Stimulated activated CD4-positive, alpha-beta T cell treated with anti-CD3 and anti-CD28 coated beads, Interleukin-2, amount 100 ng/mL, for 24 hours (primary cell): ENCODE data around the gene NSUN6.
A peak's percentile ranks its signal among the peaks of the same experiment; 100 is the strongest.
"Not testable (repeated sequence)": the region's sequence is repeated elsewhere in the genome, so short reads cannot be mapped to it uniquely, and the experiment has no call there.

Experiments
- DNase-seq, 2 donors: peaks; one replicate each; pipeline ENCODE4 v3.0.0-alpha.2; 2020

Gene NSUN6

DNA sequence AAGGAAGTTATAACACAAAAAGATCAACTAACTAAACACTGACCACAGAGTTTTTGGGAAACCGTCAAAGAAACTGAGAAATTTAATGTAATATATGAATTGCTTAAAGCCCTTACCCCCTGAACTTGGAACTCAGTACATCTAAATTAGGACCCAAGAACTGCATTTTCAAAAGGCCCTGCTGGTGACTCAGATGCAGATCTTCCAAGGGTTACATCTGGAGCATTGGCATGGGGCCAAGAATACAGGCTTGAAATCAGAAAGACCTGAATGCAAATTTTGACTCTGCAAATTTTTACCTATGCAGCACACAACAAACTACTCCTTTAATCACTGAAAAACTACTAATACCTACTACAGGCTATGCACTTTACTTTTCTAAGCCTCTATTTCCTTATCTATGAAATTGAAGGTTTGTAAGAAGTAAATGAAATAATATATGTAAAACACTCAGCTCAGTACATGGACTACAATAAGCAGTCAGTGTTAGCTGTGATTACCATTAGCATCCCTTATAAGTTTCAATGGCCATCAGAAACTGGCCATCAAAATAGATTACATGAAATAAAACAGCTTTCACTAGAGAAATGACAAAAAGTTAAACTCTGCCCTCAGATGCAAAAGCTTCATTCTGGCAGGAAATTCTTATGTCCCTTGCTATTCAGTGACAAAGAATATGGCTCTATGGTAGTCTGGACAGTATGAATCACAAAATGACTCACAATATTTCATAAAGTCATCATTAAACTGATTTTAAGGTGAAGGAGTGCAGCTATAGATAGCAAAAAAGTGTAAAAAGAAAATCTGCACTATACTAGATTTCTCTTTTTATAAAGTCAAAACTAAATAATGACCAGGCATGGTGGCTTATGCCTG lies 43.6 kb downstream of the NSUN6 start:
- no peak for DNase-seq

DNA sequence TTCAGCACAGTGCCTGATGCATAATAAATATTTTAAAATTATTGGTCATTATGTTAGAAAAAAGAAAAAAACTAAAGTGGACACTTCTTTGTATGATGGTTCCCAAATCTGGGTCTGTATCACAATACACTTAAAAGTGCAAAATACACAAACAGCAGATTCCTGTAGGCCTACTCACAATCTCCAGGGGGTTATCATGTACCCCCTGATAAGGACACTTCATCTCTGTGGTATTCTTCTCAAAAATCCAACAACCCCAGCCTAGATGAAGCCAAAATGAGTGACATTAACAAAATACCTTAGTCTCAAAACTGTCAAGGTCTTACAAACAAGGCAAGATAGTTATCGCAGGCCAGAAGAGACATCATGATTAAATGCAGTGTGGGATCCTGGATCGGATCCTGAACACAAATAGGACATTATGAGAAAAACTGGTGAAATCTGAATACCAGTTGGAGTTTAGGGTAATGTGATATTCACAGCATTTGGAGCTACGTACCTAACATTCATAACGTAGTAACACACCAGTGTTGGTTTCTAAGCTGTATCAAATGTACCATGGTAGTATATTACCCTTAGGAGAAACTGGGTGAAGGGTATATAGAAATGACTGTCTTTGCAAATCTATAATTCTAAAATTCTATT lies 45.2 kb downstream of the NSUN6 start:
- DNase-seq, result no peak

DNA sequence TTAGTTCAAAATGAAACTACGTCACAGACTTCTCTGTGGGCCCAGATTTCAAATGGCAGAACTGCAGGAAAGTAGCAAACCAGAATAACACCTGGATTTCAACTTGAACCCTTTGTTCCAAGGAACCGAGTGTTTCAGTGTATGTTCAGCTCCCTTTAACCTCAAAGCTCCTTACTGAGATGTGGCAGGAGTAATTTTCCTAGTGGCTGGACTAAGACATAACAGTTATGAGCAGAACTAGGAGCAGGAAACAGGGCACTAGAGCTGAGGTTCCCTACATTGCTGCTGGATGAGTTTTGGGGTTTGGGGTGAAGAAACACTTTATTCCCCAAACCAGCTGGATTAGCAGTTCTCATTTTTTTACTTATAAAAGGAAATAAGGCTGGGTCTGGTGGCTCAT lies 50.1 kb downstream of the NSUN6 start:
- DNase-seq, result no peak

DNA sequence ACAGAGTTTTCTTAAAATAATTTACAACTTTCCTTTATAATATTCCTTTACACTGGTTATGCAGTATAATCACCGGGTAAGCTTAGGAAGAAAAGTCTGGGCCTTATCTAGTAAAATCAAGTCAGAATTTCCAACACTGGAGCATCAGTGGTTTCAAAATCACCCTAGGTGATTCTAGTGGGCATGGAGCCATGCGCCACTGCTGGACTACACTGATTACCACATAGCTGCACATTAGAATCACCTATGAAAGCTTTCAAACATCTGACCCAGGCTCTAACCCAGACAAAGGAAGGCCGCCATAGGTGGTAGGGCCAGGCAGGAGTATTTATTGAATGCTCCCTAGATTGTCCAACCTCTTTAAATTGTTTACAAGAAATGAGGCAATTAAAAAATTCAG lies 52.0 kb downstream of the NSUN6 start:
- no peak for DNase-seq

DNA sequence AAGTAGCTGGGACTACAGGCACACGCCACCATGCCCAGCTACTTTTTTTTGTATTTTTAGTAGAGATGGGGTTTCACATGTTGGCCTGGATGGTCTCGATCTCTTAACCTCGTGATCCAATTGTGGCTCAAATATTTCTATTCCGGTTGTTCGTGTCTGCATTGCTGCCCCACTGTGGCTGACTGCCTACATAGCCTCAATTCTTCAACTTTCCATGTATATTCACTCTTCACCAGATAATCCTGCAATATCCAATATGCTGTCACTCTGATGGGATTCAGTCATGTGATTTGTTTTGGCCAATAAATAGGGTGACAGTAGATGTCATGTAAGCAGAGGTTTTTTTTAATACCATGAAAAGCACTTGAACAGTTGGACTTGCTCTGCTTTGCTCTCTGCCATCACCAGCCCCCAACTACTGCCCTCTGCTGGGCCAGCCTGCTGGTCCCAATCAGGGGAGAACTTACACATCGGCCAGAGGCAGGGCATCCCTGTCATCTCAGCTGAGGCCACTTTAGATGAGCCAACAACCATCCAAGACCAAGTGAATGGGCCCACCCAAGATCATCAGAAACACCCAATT lies 56.7 kb downstream of the NSUN6 start:
- peak in 1 of 2 donors; percentile 11 for DNase-seq

DNA sequence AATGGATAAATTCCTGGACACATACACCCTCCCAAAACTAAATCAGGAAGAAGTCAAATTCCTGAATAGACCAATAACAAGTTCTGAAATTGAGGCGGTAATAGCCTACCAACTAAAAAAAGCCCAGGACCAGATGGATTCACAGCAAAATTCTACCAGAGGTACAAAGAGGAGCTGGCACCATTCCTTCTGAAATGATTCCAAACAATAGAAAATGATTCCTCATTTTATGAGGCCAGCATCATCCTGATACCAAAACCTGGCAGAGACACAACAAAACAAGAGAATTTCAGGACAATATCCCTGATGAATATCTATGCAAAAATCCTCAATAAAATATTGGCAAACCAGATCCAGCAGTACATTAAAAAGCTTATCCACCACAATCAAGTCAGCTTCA lies 60.2 kb downstream of the NSUN6 start:
- DNase-seq, result not testable (repeated sequence)

DNA sequence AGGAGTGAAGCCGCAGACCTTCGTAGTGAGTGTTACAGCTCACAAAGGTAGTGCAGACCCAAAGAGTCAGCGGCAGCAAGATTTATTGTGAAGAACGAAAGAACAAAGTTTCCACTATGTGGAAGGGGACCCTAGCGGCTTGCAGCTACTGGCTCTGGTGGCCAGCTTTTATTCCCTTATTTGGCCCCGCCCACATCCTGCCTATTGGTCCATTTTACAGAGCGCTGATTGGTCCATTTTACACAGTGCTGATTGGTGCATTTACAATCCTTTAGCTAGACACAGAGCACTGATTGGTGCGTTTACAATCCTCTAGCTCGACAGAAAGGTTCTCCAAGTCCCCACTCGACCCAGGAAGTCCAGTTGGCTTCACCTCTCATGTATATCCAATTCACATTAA lies 64.8 kb downstream of the NSUN6 start:
- not testable (repeated sequence) for DNase-seq

DNA sequence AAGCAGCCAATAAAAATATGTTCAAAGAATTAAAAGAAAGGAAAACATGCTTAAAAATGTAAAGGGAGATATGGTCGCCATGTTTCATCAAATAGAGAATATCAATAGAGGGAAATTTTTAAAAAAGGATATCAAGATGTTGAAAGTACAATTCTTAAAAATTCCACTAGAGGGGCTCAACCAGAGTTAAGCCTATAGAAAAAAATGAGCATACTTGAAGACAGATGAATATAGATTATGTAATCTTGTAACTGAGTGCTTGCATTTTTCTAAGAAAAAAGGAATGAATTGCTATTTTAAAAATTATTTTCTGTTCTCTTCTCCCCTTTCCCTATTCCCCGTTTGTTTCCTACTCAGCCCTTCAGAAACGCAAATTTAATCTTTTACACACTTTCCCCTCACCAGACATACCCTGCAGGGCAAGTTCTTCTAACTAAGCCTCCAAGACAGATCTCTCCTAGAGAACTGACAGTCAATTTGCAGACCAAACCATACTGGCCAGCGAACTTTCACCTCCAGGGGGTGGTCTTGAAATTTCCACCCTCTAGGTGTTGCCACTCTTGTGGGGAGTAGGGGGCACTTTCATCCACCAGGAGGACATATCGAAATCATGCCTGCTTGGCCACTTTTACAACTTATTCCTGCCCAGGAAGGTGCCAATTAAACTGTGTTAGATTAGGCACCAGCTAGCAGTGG lies 67.7 kb downstream of the NSUN6 start:
- DNase-seq, result no peak

DNA sequence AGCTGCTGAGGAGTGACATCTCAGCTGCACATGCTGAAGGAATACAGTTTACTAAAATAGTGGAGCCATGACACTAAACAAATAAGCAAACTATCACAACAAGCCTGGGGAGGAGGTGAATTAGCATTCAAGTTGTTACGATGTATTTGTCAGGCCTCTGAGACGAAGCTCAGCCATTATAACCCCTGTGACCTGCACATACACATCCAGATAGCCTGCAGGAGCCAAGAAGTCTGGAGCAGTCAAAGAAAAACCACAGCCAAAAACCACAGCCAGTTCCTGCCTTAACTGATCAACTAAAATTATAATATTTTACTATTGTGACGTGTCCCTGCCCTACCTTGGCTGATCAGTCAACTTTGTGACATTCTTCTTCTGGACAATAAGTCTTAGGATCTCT lies 68.6 kb downstream of the NSUN6 start:
- no peak for DNase-seq

DNA sequence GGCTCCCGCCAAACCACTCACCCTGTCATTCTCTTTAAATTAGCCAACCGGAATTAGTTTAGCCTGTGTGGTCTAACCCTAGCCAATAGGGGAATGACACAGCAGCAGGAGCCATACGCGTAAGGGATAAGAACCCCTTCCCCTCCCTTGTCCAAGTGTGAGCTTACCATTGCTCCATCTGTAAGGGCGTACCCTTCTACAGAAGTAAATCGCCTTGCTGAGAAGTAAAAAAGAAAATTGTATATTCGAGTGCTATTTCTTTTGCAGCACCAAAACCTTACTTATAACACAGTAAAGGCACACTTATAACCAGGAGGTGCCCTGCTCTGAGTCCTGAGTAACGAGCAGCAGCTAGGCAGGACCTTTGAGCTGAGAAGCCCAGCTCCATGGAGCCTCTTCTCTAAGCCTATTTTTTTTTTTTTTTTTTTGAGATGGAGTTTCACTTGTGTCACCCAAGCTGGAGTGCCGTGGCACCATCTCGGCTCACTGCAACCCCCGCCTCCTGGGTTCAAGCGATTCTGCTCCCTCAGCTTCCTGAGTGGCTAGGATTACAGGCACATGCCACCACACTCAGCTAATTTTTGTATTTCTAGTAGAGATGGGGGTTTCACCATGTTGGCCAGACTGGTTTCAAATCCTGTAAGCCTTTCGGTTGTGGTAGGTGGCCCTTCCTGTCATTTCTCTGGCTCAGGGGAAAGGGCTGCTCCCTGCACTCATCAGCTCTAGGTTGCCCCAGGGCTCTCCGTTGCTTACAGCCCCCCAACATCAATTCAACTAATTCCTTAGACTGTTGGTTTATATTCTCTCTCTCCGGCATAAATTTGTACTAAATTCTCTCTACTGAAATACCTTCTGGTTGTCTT lies 73.3 kb downstream of the NSUN6 start:
- DNase-seq, result no peak

DNA sequence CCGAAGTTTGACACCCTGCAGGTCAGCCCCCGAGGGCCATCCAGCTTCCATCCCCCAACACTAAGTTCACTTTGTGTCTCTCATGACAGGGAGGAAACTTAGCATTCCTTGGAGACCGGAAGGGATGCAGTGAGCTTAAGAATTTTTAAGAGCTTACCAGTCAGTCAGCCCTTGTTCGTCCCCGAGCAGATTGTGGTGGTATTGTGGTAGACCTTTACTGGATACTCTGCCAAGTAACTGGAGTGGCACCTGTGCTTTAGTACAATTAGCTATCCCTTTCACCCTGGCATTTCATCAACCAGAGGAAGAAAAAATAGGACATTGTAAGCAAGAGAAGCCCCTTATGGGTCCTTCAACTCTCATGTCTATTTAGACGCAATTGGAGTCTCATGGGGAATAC lies 74.8 kb downstream of the NSUN6 start:
- no peak for DNase-seq

DNA sequence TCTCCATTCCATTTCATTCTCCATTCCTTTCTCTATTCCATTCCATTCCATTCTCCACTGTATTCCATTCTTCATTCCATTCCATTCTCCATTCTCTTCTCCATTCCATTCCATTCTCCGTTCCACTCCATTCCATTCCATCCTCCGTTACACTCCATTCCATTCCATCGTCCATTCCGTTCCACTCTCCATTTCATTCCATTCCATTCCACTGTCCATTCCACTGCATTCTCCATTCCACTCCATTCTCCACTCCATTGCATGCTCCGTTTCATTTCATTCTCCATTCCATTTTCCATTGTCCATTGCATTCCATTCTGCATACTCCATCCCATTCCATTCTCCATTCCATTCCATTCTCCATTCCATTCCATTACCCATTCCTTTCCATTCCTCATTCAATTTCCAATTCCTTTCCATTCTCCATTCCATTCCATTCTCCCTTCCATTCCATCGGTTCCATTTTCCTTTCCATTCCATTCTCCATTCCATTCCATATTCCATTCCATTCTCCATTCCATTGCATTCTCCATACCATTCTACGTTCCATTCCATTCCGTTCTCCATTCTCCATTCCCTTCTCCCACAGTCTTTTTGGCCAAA lies 78.3 kb downstream of the NSUN6 start:
- no peak for DNase-seq

DNA sequence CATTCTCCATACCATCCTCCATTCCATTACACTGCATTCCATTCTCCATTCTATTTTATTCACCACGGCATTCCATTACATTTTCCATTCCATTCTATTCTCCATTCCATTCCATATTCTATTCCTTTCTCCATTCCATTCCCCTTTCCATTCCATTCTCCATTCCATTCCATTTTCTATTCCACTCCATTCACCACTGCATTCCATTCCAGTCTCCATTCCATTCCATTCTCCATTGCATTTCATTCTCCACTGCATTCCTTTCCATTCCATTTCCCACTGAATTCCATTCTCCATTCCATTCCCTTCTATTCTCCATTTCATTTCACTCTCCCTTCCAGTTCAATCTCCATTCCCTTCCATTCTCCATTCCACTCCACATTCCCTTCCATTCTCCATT lies 79.6 kb downstream of the NSUN6 start:
- no peak for DNase-seq

DNA sequence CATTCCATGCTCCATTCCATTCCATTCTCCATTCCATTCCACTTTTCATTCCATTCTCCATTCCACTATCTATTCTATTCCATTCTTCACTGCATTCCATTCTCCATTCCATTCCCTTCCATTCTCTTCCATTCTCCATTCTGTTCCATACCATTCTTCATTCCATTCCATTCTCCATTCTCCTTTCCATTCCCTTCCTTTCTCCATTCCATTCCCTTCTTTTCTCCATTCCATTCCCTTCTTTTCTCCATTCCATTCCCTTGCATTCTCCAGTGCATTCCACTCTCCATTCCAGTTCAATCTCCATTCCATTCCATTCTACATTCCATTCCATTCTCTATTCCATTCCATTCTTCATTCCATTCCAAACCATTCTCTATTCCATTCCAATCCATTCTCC lies 80.3 kb downstream of the NSUN6 start:
- no peak for DNase-seq

DNA sequence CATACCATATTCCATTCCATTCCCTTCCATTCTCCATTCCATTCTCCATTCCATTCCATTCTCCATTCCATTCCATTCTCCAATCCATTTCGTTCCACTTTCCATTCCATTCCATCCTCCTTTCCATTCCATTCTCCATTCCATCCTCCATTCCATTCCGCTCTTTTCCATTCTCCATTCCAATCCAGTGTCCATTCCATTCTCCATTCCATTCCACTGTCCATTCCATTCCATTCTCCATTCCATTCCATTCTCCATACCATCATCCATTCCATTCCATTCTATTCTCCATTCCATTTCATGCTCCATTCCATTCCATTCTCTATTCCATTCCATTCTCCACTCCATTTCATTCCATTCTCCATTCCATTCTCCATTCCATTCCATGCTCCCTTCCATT lies 81.0 kb downstream of the NSUN6 start:
- not testable (repeated sequence) for DNase-seq

DNA sequence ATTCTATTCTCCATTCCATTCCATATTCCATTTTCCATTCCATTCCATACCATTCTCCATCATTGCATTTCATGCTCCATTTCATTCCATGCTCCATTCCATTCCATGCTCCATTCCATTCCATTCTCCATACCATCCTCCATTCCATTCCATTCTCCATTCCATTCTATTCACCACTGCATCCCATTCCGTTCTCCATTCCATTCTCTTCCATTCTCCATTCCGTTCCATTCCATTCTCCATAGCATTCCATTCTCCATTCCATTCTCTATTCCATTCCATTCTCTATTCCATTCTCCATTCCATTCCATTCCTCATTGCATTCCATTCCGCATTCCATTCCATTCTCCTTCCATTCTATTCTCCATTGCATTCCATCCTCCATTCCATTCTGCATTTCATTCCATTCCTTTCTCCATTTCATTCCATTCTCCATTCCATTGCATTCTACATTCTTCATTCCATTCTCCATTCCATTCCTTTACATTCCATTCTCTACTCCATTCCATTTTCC lies 84.0 kb downstream of the NSUN6 start:
- no peak for DNase-seq

DNA sequence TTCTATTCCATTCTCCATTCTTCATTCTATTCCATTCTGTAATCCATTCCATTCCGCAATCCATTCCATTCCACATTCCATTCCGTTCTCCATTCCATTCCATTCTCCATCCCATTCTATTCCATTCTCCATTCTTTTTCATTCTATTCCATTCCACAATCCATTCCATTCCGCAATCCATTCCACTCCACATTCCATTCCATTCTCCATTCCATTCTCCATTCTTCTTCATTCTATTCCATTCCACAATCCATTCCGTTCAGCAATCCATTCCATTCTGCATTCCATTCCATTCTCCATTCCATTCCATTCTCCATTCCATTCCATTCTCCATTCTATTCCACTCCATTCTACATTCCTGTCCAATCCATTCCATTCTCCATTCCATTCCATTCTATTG lies 85.2 kb downstream of the NSUN6 start:
- DNase-seq, result no peak

DNA sequence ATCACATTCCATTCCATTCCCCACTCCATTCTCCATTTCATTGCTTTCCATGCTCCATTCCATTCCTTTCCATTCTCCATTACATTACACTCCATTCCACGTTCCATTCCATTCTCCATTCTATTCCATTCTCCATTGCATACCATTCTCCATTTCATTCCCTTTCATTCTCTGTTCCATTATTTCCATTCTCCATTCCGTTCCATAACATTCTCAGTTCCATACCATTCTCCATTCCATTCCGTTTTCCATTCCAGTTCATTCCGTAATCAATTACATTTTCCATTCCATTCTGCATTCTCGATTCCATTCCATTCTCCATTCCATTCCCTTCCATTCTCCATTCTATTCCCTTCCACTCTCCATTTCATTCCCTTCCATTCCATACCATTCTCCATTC lies 86.4 kb downstream of the NSUN6 start:
- DNase-seq, result no peak

DNA sequence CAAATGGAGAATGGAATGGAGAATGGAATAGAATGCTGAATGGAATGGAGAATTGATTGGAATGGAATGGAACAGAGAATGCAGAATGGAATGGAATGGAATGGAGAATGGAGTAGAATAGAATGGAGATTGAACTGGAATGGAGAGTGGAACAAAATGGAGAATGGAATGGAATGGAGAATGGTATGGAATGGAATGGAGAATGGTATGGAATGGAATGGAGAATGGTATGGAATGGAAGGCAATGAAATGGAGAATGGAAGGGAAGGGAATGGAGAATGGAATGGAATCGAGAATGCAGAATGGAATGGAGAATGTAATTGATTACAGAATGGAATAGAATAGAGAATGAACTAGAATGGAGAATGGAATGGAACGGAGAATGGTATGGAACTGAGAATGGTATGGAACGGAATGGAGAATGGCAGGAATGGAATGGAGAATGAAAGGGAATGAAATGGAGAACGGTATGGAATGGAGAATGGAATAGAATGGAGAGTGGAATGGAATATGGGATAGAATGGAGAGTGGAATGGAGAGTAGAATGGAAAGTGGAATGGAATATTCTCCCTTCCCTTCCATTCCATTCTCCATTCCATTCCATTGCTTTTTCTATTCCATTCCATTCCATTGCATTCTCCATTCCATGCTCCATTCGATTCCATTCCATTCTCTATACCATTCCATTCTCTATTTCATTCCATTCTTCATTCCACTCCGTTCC lies 88.2 kb downstream of the NSUN6 start:
- no peak for DNase-seq

DNA sequence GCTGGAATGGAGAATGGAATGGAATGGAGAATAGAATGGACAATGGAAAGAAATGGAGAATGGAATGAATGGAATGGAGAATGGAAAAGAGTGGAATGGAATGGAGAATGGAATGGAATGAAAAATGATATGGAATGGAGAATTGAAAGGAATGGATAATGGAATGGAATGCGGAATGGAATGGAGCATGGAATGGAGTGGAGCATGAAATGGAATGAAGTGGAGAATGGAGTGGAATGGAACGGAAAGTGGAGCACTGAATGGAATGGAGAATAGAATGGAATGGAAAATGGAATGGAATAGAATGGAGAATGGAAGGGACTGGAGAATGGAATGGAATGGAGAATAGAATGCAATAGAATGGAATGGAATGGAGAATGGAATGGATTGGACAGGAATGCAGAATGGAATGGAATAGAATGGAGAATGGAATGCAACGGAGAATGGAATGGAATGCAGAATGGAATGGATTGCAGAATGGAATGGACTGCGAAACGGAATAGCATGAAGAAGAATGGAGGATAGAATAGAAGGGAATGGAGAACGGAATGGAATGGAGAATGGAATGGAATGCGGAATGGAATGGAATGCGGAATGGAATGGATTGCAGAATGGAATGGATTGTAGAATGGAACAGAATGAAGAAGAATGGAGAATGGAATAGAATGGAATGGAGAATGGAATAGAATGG lies 89.4 kb downstream of the NSUN6 start:
- no peak for DNase-seq

DNA sequence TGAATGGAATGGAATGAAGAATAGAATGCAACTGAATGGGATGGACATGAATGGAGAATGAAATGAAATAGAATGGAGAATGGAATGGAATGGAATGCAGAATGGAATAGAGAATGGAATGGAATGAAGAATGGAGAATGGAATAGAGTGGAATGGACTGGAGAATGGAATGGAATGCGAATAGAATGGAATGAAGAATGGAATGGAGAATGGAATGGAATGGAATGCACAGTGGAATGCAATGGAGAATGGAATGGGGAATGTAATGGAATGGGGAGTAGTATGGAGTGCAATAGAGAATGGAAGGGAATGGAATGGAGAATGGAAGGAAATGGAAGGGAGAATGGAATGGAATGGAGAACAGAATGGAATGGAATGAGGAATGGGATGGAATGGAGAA lies 93.4 kb downstream of the NSUN6 start:
- DNase-seq, result no peak
